Stimulated activated memory B cell treated with anti-CD40 and anti-IgM and Interleukin-4, amounts not matched to agents 10 μg/mL and 1 μg/mL and 100 μg/mL, for 72 hours (primary cell): ENCODE data around the gene OR1B1.
"Not testable (repeated sequence)": the region's sequence is repeated elsewhere in the genome, so short reads cannot be mapped to it uniquely, and the experiment has no call there.

Source experiments
- ATAC-seq: fragments of 150-1000 bp; cut with Tn5 transposase; 2 replicates; pipeline ENCODE4 v1.10.0; 2021
- H3K27ac Mint-ChIP-seq: one replicate; pipeline ENCODE4 v1.8.0; 2022; ENCODE audit warnings: mild to moderate bottlenecking, mixed read lengths
- H3K27me3 Mint-ChIP-seq: one replicate; pipeline ENCODE4 v1.8.0; 2022; ENCODE audit warnings: mixed read lengths
- H3K36me3 Mint-ChIP-seq: one replicate; pipeline ENCODE4 v1.8.0; 2022; ENCODE audit warnings: mixed read lengths
- H3K4me1 Mint-ChIP-seq: one replicate; pipeline ENCODE4 v1.8.0; 2022; ENCODE audit warnings: mixed read lengths
- H3K4me3 Mint-ChIP-seq: one replicate; pipeline ENCODE4 v1.8.0; 2022; ENCODE audit warnings: mild to moderate bottlenecking, moderate library complexity, mixed read lengths
- H3K9me3 Mint-ChIP-seq: one replicate; pipeline ENCODE4 v1.8.0; 2022; ENCODE audit warnings: mixed read lengths

The OR1B1 gene

GRCh38 chr9:122657527-122657926 is at the start of gene OR1B1:
Gene OR1B1, minus strand, starts transcription at chr9:122657627.
- no peak within 1 kb of the TSS for H3K4me3 Mint-ChIP-seq
- H3K27ac Mint-ChIP-seq, result no peak within 1 kb of the TSS
- no peak for ATAC-seq
- no peaks in the 10 kb centered on the region for H3K4me1 Mint-ChIP-seq
- H3K9me3 Mint-ChIP-seq, result peaks cover 3% of the 10 kb centered on the region
- H3K27me3 Mint-ChIP-seq, result peaks cover 38% of the 10 kb centered on the region
- no peaks in the 10 kb centered on the region for H3K36me3 Mint-ChIP-seq

DNA sequence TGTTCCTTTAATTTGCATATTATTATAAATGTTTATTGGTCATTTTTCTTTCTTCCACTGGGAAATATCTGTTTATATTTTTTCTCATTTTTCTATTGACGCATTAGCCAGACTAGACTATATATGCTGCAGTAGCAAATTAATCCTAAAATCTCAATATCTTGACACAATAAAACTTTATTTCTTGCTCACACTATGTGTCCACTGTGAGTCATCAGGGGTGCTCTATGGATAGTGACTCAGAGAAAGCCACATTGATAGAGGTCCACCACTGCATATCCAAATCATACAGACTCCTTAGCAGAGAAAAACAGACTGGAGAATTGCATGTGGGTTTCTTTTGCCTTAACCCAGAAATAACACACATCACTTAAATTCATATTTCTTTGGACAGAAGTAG is 38.3 kb upstream of the OR1B1 start:
- no peaks in the 10 kb centered on the region for H3K36me3 Mint-ChIP-seq

DNA sequence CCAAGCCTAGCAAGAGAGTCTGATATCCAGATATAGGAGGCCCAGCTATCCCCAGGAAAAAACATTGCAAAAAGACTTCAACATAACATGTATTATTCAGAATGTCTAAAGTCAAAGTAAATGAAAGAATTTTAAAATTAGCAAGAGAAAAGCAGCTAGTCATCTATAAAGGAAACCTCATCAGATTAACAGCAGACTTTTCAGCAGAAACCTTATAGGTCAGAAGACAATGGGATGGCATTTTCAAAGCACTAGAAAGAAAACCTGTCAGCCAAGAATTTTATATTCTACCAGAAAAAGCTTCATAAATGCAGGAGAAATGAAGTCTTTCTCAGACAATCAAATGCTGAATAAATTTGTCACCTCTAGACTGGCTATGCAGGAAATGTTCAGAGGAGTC is 27.4 kb upstream of the OR1B1 start:
- Mint-ChIP-seq H3K9me3 (peaks cover 8% of the 10 kb centered on the region), H3K27me3 (peaks cover 17% of the 10 kb centered on the region), H3K27ac (no peak overlapping the region), H3K4me1 (no peaks in the 10 kb centered on the region), H3K36me3 (peaks cover 5% of the 10 kb centered on the region), H3K4me3 (no peak overlapping the region)
- no peak for ATAC-seq

More for the DNA sequence above, 38.3 kb upstream of the OR1B1 start:
- Mint-ChIP-seq H3K27ac (no peak overlapping the region), H3K4me3 (no peak overlapping the region), H3K4me1 (no peaks in the 10 kb centered on the region), H3K9me3 (peaks cover 14% of the 10 kb centered on the region), H3K27me3 (no peaks in the 10 kb centered on the region)
- ATAC-seq, result no peak

DNA sequence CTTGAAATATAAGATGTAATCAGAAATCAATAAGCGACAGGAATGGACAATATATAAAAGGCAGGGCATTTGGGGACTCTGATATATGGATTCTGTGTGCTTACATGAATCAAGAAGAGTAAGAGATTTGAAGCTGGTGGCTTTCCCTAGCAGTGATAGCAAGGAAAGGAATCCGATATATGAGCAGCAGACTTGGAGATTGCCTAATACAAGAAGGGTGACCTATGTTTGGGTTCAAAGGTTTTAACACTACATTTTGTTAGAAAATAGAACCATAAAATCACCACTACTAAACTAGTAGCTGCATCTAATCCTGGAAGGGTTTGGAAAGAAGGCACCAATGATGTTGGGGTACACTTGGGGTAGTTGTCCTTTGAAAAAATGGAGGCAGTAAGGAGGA is 15.1 kb upstream of the OR1B1 start:
- Mint-ChIP-seq H3K27me3 (peaks cover 12% of the 10 kb centered on the region), H3K27ac (no peak overlapping the region), H3K4me1 (no peaks in the 10 kb centered on the region), H3K4me3 (no peak overlapping the region), H3K36me3 (no peaks in the 10 kb centered on the region), H3K9me3 (peaks cover 15% of the 10 kb centered on the region)
- ATAC-seq, result no peak

- ATAC-seq, result no peak
- H3K36me3 Mint-ChIP-seq, result no peaks in the 10 kb centered on the region
- peaks cover 44% of the 10 kb centered on the region for H3K27me3 Mint-ChIP-seq
- no peaks in the 10 kb centered on the region for H3K4me1 Mint-ChIP-seq
- H3K27ac Mint-ChIP-seq, result no peak within 1 kb of the TSS
- H3K9me3 Mint-ChIP-seq, result peaks cover under 1% of the 10 kb centered on the region
- H3K4me3 Mint-ChIP-seq, result no peak within 1 kb of the TSS
These were observed 4.0 kb upstream of the OR1B1 start, which contains the start of gene OR1L1 for GRCh38 chr9:122661416-122661815. Gene OR1L1, plus strand, starts transcription at chr9:122661716. Its CDS starts 0 bp downstream, at chr9:122661716.

GRCh38 chr9:122656378-122656777 is 1.0 kb downstream of the OR1B1 start:
- ATAC-seq, result no peak
- Mint-ChIP-seq H3K4me1 (no peaks in the 10 kb centered on the region), H3K4me3 (no peak overlapping the region), H3K27ac (no peak overlapping the region), H3K36me3 (no peaks in the 10 kb centered on the region), H3K27me3 (peaks cover 26% of the 10 kb centered on the region), H3K9me3 (peaks cover 3% of the 10 kb centered on the region)

- H3K27me3 Mint-ChIP-seq, result peaks cover 47% of the 10 kb centered on the region
- no peaks in the 10 kb centered on the region for H3K4me1 Mint-ChIP-seq
- ATAC-seq, result no peak
- no peak overlapping the region for H3K27ac Mint-ChIP-seq
- H3K4me3 Mint-ChIP-seq, result no peak overlapping the region
- peaks cover 5% of the 10 kb centered on the region for H3K36me3 Mint-ChIP-seq
- peaks cover 20% of the 10 kb centered on the region for H3K9me3 Mint-ChIP-seq
These were observed 15.2 kb downstream of the OR1B1 start for GRCh38 chr9:122642226-122642625.

DNA sequence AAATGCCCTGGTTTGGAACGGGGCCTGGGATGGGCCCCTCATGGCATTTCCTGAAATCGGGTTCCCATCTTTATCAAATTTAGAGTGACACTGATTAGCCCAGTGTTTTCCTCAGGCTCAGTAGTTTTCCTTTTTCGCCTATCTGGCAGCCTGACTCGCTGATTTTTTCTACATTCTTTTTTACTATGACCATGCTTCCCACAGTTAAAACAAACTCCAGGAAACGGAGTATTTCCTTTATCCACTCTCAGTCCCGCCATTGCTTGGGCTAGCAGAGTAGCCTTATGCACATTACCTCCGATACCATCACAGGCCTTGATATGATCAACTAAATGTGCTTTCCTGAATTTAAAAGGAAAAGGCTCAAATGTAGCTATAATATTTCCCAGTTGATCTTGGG is 37.4 kb downstream of the OR1B1 start:
- no peak overlapping the region for H3K27ac Mint-ChIP-seq
- no peak for ATAC-seq

DNA sequence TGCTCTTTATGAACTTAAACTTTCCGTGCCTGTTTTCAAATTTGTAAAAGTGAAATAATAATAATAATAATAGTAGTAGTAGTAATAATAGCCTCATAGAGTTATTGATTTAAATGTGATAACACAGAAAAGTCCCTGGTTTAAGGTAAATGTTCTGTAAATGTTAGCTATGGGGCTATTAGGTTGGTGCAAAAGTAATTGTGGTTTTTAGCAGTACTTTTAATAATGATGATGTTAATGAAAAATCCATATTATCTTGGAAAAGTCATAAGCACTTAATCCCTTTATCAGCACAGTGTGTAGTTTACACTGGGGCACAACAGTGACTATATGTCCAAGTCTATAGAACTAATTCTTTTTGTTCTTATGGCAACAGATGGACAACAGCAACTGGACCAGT is 43.1 kb downstream of the OR1B1 start, which contains the start of gene OR1Q1:
OR1Q1 (plus strand) TSS at position 377 of the 400 bp plus-strand sequence; CDS start at position 377, 0 bp downstream.
- Mint-ChIP-seq H3K4me1 (no peaks in the 10 kb centered on the region), H3K4me3 (no peak within 1 kb of the TSS)
- ATAC-seq, result no peak

More for the DNA sequence above, 37.4 kb downstream of the OR1B1 start:
- peaks cover 3% of the 10 kb centered on the region for H3K9me3 Mint-ChIP-seq
- H3K4me3 Mint-ChIP-seq, result no peak overlapping the region
- H3K27me3 Mint-ChIP-seq, result peaks cover 34% of the 10 kb centered on the region
- H3K4me1 Mint-ChIP-seq, result no peaks in the 10 kb centered on the region
- H3K36me3 Mint-ChIP-seq, result no peaks in the 10 kb centered on the region

DNA sequence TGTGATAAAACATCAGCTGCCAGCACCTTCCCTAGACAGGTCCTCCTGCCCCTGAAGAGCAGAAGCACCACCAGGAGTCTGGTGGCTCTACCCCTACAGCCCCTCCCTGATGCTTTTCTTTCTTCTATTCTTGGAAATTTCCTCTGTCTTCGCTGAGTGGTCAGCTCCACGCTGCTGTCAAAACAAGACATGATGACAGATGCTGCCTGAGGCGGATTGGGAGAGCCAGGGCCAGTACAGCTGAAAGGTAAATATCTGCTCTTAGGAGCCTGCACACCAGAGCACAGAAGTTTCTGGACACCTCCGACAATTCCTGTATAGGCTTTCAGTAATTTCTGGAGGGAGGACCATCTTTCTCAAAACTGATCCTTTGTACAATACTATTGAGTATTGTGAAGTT is 47.6 kb downstream of the OR1B1 start:
- Mint-ChIP-seq H3K27me3 (peaks cover 9% of the 10 kb centered on the region), H3K27ac (no peak overlapping the region), H3K36me3 (no peaks in the 10 kb centered on the region), H3K4me3 (no peak overlapping the region), H3K4me1 (no peaks in the 10 kb centered on the region), H3K9me3 (no peaks in the 10 kb centered on the region)
- no peak for ATAC-seq

More for the DNA sequence above, 43.1 kb downstream of the OR1B1 start, which contains the start of gene OR1Q1:
- no peaks in the 10 kb centered on the region for H3K36me3 Mint-ChIP-seq
- H3K9me3 Mint-ChIP-seq, result peaks cover 3% of the 10 kb centered on the region
- H3K27ac Mint-ChIP-seq, result no peak within 1 kb of the TSS
- H3K27me3 Mint-ChIP-seq, result peaks cover 9% of the 10 kb centered on the region

DNA sequence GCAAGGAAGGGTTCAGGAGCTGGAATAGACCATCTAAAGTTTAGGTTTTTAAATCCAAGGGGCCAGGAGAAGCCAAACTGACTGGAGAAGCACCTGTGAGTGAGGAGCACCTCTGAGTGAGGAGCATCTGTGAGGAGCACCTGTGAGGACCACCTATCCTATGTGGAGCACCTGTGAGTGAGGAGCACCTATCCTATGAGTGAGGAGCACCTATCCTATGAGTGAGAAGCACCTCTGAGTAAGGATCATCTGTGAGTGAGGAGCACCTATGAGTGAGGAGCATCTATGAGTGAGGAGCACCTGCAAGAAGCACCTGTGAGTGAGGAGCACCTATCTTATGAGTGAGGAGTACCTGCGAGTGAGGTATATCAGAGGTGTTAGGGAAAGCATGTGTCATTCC is 50.8 kb downstream of the OR1B1 start:
- Mint-ChIP-seq H3K4me3 (no peak overlapping the region), H3K36me3 (no peaks in the 10 kb centered on the region), H3K27ac (no peak overlapping the region), H3K4me1 (no peaks in the 10 kb centered on the region), H3K27me3 (peaks cover 9% of the 10 kb centered on the region), H3K9me3 (no peaks in the 10 kb centered on the region)
- ATAC-seq, result no peak

GRCh38 chr9:122605691-122606090 is 51.7 kb downstream of the OR1B1 start:
- no peaks in the 10 kb centered on the region for H3K36me3 Mint-ChIP-seq
- no peak overlapping the region for H3K27ac Mint-ChIP-seq
- H3K27me3 Mint-ChIP-seq, result peaks cover 18% of the 10 kb centered on the region
- no peak overlapping the region for H3K4me3 Mint-ChIP-seq
- H3K9me3 Mint-ChIP-seq, result no peaks in the 10 kb centered on the region
- H3K4me1 Mint-ChIP-seq, result no peaks in the 10 kb centered on the region
- no peak for ATAC-seq

DNA sequence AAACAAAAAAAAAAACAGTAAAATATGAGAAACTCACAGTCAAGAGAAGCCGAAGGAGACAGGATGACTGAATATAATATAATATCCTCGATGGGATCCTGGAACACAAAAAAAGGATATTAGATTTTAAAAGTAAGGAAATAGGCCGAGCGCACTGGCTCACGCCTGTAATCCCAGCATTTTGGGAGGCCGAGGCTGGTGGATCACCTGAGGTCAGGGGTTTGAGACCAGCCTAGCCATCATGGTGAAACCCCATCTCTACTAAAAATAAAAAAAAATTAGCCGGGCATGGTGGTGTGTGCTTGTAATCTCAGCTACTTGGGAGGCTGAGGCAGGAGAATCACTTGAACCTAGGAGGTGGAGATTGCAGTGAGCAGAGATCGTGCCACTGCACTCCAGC is 74.1 kb downstream of the OR1B1 start, which contains the start of gene OR1L8:
OR1L8 (minus strand) TSS at position 101 of the 400 bp plus-strand sequence. CDS start 14,907 bp downstream, outside the sequence.
- H3K4me3 Mint-ChIP-seq, H3K4me1 Mint-ChIP-seq, H3K27me3 Mint-ChIP-seq, H3K36me3 Mint-ChIP-seq, ATAC-seq, H3K9me3 Mint-ChIP-seq, H3K27ac Mint-ChIP-seq: not testable (repeated sequence)

DNA sequence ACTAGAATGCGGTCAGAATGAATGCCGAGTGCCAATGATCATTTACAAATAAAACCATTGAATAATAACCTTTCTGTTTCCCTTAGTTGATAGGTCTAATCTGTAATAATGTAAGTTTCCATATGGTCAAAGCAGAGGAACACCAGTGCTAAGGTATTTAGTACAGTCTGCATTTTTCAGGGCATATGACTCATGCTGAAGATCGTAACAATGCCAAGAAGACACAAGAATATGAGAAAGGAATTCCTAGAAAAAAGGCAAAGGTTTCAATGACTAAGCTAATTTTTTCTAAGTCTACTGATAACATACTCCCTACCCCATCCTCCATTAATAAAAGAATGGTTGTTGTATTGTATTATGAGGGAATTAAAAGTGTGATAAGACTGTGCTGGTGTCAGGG is 77.1 kb downstream of the OR1B1 start:
- H3K4me3 Mint-ChIP-seq, result no peak overlapping the region
- H3K27me3 Mint-ChIP-seq, result peaks cover 6% of the 10 kb centered on the region
- ATAC-seq, result no peak
- H3K36me3 Mint-ChIP-seq, result peaks cover 5% of the 10 kb centered on the region
- no peaks in the 10 kb centered on the region for H3K9me3 Mint-ChIP-seq
- H3K4me1 Mint-ChIP-seq, result no peaks in the 10 kb centered on the region
- H3K27ac Mint-ChIP-seq, result no peak overlapping the region

GRCh38 chr9:122579874-122580273 is 77.6 kb downstream of the OR1B1 start:
- Mint-ChIP-seq H3K9me3 (no peaks in the 10 kb centered on the region), H3K36me3 (peaks cover 5% of the 10 kb centered on the region), H3K27me3 (peaks cover 6% of the 10 kb centered on the region), H3K27ac (no peak overlapping the region), H3K4me1 (no peaks in the 10 kb centered on the region), H3K4me3 (no peak overlapping the region)
- ATAC-seq, result no peak
